Neural cell (in vitro differentiated cells): Measurements from ENCODE around the gene TMEM273.

ENCODE experiments used
- CTCF ChIP-seq: fragments of 450-650 bp; IDR thresholded peaks from 2 replicates; pipeline ENCODE4 v1.5.1; 2014; ENCODE audit warnings: antibody characterized with exemption, mild to moderate bottlenecking, moderate library complexity; ENCODE audit not compliant: poor library complexity, severe bottlenecking
- EP300 ChIP-seq: fragments of 450-650 bp; conservative IDR thresholded peaks from 2 replicates; pipeline ENCODE4 v1.6.1; 2014; ENCODE audit warnings: antibody characterized with exemption, mild to moderate bottlenecking, moderate library complexity; ENCODE audit not compliant: poor library complexity, severe bottlenecking
- EZH2 ChIP-seq: fragments of 200-600, 300-800 bp; shearing (Covaris generic), sonication (generic); IDR thresholded peaks from 2 replicates; pipeline ENCODE4 v1.6.1; 2014; ENCODE audit warnings: antibody characterized with exemption, low read length, borderline replicate concordance, mild to moderate bottlenecking; ENCODE audit not compliant: insufficient read depth, poor library complexity, severe bottlenecking
- MXI1 ChIP-seq: fragments of 450-650 bp; conservative IDR thresholded peaks from 2 replicates; pipeline ENCODE4 v1.6.1; 2014; ENCODE audit warnings: antibody characterized with exemption, mild to moderate bottlenecking; ENCODE audit not compliant: poor library complexity, severe bottlenecking
- POLR2AphosphoS5 ChIP-seq: IDR thresholded peaks from 2 replicates; pipeline ENCODE4 v1.6.1; 2012
- RAD21 ChIP-seq: fragments of 450-650 bp; conservative IDR thresholded peaks from 2 replicates; pipeline ENCODE4 v1.6.1; 2014; ENCODE audit warnings: antibody characterized with exemption, mild to moderate bottlenecking, moderate library complexity
- REST ChIP-seq: IDR thresholded peaks from 2 replicates; pipeline ENCODE4 v1.6.1; 2012; ENCODE audit warnings: borderline replicate concordance
- SMC3 ChIP-seq: fragments of 450-650 bp; conservative IDR thresholded peaks from 2 replicates; pipeline ENCODE4 v1.6.1; 2014; ENCODE audit warnings: antibody characterized with exemption, mild to moderate bottlenecking, moderate library complexity; ENCODE audit not compliant: poor library complexity
- TAF1 ChIP-seq: IDR thresholded peaks from 2 replicates; pipeline ENCODE4 v1.6.1; 2012; ENCODE audit warnings: low read depth

- TF ChIP-seq RAD21 (no peak), CTCF (no peak), EZH2 (no peak), REST (no peak), TAF1 (no peak), EP300 (no peak), POLR2AphosphoS5 (no peak), MXI1 (no peak), SMC3 (no peak)
These were observed 6.2 kb upstream of the TMEM273 start for GRCh38 chr10:49194212-49194920.
